H1 (cell line): ENCODE results near the gene ZSCAN22. TPM values are rescaled to one million over a fixed set of nuclear protein-coding genes. Genes with fewer than 3 reads are reported as not detected.

Experiments used
- ASH2L ChIP-seq: fragments of 200-600, 300-600 bp; sonication (generic); IDR thresholded peaks from one replicate; pipeline ENCODE4 v1.7.1; 2017; ENCODE audit warnings: low read length
- ATF2 ChIP-seq: IDR thresholded peaks from 2 replicates; pipeline ENCODE4 v1.6.1; 2012; ENCODE audit warnings: low read length, inconsistent platforms
- BCL11A ChIP-seq, 2 experiments: IDR thresholded peaks; one replicate each; pipeline ENCODE4 v1.6.1; 2011; ENCODE audit warnings: low read depth in 2 of 2, low read length in 2 of 2, mild to moderate bottlenecking in 2 of 2
- E2F6 ChIP-seq: IDR thresholded peaks from 2 replicates; pipeline ENCODE4 v1.6.1; 2012; ENCODE audit warnings: inconsistent platforms
- EP300 ChIP-seq, 2 experiments: IDR thresholded peaks; 1 replicate in 1 of 2; 2 replicates in 1 of 2; pipeline ENCODE4 v1.6.1; 2011 to 2012; ENCODE audit warnings: low read depth in 2 of 2, low read length in 2 of 2, mild to moderate bottlenecking in 2 of 2, borderline replicate concordance in 1 of 2, inconsistent platforms in 1 of 2, moderate library complexity in 1 of 2
- EZH2 ChIP-seq: fragments of 200-600 bp; sonication (generic); IDR thresholded peaks from 2 replicates; pipeline ENCODE4 v1.7.1; 2012; ENCODE audit warnings: low read depth, mild to moderate bottlenecking, moderate library complexity, low read length, inconsistent platforms; ENCODE audit not compliant: severe bottlenecking
- GABPA ChIP-seq: IDR thresholded peaks from 2 replicates; pipeline ENCODE4 v1.6.1; 2011; ENCODE audit warnings: mild to moderate bottlenecking, low read length, moderate library complexity, borderline replicate concordance; ENCODE audit not compliant: insufficient read depth
- KDM1A ChIP-seq: fragments of 200-600, 300-600 bp; sonication (generic); IDR thresholded peaks from 2 replicates; pipeline ENCODE4 v1.7.1; 2016; ENCODE audit warnings: mild to moderate bottlenecking, low read length, borderline replicate concordance
- KDM5A ChIP-seq: fragments of 200-600 bp; IDR thresholded peaks from 2 replicates; pipeline ENCODE4 v1.7.1; 2012; ENCODE audit warnings: mild to moderate bottlenecking, low read length, inconsistent platforms, mixed read lengths
- NRF1 ChIP-seq: IDR thresholded peaks from 2 replicates; pipeline ENCODE4 v1.6.1; 2011; ENCODE audit warnings: mild to moderate bottlenecking, low read depth, low read length, improper control_type of control experiment
- PHF8 ChIP-seq: fragments of 200-600 bp; sonication (generic); conservative IDR thresholded peaks from 2 replicates; pipeline ENCODE4 v1.7.1; 2012; ENCODE audit warnings: low read depth, mild to moderate bottlenecking, inconsistent platforms, low read length, moderate library complexity
- POLR2AphosphoS5 ChIP-seq: IDR thresholded peaks from 2 replicates; pipeline ENCODE4 v1.6.1; 2011; ENCODE audit warnings: low read depth, low read length
- POU5F1 ChIP-seq: IDR thresholded peaks from 2 replicates; pipeline ENCODE4 v1.6.1; 2011; ENCODE audit warnings: low read depth, mild to moderate bottlenecking, low read length, moderate library complexity
- RNF2 ChIP-seq: fragments of 200-900, 300-1000 bp; sonication (generic); IDR thresholded peaks from 2 replicates; pipeline ENCODE4 v1.7.1; 2016; ENCODE audit warnings: borderline replicate concordance, low read depth, mild to moderate bottlenecking, antibody characterized with exemption, low read length; ENCODE audit not compliant: poor library complexity, severe bottlenecking; ENCODE audit errors: missing control alignments
- RXRA ChIP-seq: IDR thresholded peaks from 2 replicates; pipeline ENCODE4 v1.6.1; 2011; ENCODE audit warnings: low read depth, mild to moderate bottlenecking, low read length, moderate library complexity; ENCODE audit not compliant: insufficient read depth
- SIN3A ChIP-seq, 2 experiments: IDR thresholded peaks in 1 of 2; conservative IDR thresholded peaks in 1 of 2; 2 replicates each; pipeline ENCODE4 v1.6.1; 2011 to 2012; ENCODE audit warnings: low read length in 2 of 2, improper control_type of control experiment in 1 of 2, low read depth in 1 of 2, mild to moderate bottlenecking in 1 of 2
- SIRT6 ChIP-seq: IDR thresholded peaks from one replicate; pipeline ENCODE4 v1.7.1; 2012; ENCODE audit warnings: low read length, inconsistent platforms
- TAF7 ChIP-seq: optimal IDR thresholded peaks from 2 replicates; pipeline ENCODE3; 2011; ENCODE audit warnings: low read depth, mild to moderate bottlenecking, inconsistent platforms, low read length, moderate library complexity, borderline replicate concordance
- USF2 ChIP-seq: IDR thresholded peaks from 2 replicates; pipeline ENCODE4 v1.6.1; 2011; ENCODE audit warnings: low read length, improper control_type of control experiment
- ZNF274 ChIP-seq: IDR thresholded peaks from 2 replicates; pipeline ENCODE4 v1.7.0; 2012; ENCODE audit warnings: low read length, borderline replicate concordance; ENCODE audit errors: extremely low read depth
- polyA plus RNA-seq, 7 experiments: library from polyadenylated mRNA; depleted of rRNA in 3 of 7; stranded (reverse) in 5 of 7; unstranded in 2 of 7; fragments of >200 nt in 5 of 7; fragments of 200-250 nt in 2 of 7; gene quantifications; 1 replicate in 5 of 7; 2 replicates in 1 of 7; 4 replicates in 1 of 7; pipeline versions ENCODE4 v1.2.1 to v1.2.3, GENCODE V29; 2011 to 2013; ENCODE audit warnings: missing spikeins in 2 of 7, mixed read lengths in 2 of 7
- total RNA-seq: library from RNA; stranded (reverse); fragmentation: NEBNext Ultra II Directional; extraction: Animal tissue kit (Norgen Biotek cat#: 25700); gene quantifications from 2 replicates; pipeline ENCODE4 v1.2.1, GENCODE V29; 2021

Gene ZSCAN22
- total and polyA plus RNA-seq, 2 of the 8 experiments (the other 6 are each of a cell fraction or from before 2014, with no cell fraction given): 3.2 to 3.3 TPM

GRCh38 chr19:58278541-58279041, 48.2 kb upstream of the ZSCAN22 start, which contains the start of gene ZNF8 (continued):
- TF ChIP-seq E2F6: 0 out of 2 replicates have a peak, but pooled peaks have one; percentile 11
- no peak for TF ChIP-seq GABPA
- TF ChIP-seq POU5F1: no peak
- TF ChIP-seq NRF1: peak; percentile 41; the same call in 1 of the 2 replicates
- no peak for TF ChIP-seq ZNF274
- TF ChIP-seq RNF2: no peak
- TF ChIP-seq KDM5A: no peak
- TF ChIP-seq ATF2: 0 out of 2 replicates have a peak, but pooled peaks have one; percentile 10
- peak; percentile 83 for TF ChIP-seq POLR2AphosphoS5
- peak; percentile 83 for TF ChIP-seq TAF7
- TF ChIP-seq SIRT6: no peak
- TF ChIP-seq SIN3A (conservative IDR thresholded peaks at IDR 0.05 in 1 of 2, IDR thresholded peaks at IDR 0.05 in 1 of 2; ENCODE audit: low read depth in 1 of 2, low read length in 2 of 2): peak in 1 of 2 experiments; percentile 86; a peak in 2 of 4 replicates
- no peak for TF ChIP-seq EP300 (IDR thresholded peaks at IDR 0.05; ENCODE audit: borderline replicate concordance in 1 of 2, low read depth in 2 of 2, low read length in 2 of 2)
- TF ChIP-seq PHF8: peak; percentile 29; the same call in 1 of the 2 replicates
- peak; percentile 49 for TF ChIP-seq ASH2L
- no peak for TF ChIP-seq BCL11A (IDR thresholded peaks at IDR 0.05; ENCODE audit: low read depth in 2 of 2, low read length in 2 of 2)
- no peak for TF ChIP-seq RXRA
- no peak for TF ChIP-seq USF2
- TF ChIP-seq EZH2: no peak
- no peak for TF ChIP-seq KDM1A
